Renal pelvis (tissue), 4 donors: ENCODE measurements around the gene BOD1. TPM values are rescaled to one million over a fixed set of nuclear protein-coding genes. Genes with fewer than 3 reads are reported as not detected.
"Not testable (repeated sequence)": the region's sequence is repeated elsewhere in the genome, so short reads cannot be mapped to it uniquely, and the experiment has no call there.

Experiments used
- DNase-seq: peaks from one replicate; pipeline ENCODE4 v3.0.0-alpha.2; 2013
- polyA plus RNA-seq, 3 donors: library from polyadenylated mRNA; unstranded; fragments of 120-200 nt; gene quantifications; one replicate each; pipeline ENCODE4 v1.2.1, GENCODE V29; 2013; ENCODE audit not compliant: insufficient read length in 3 of 3

Gene BOD1
- polyA plus RNA-seq, 3 donors: 115 to 126 (median 119) TPM

GRCh38 chr5:173623296-173623771 is 6.9 kb upstream of the BOD1 start:
- no peak for DNase-seq

- no peak for DNase-seq
Observed at GRCh38 chr5:173622183-173623047, 6.0 kb upstream of the BOD1 start.

GRCh38 chr5:173620784-173621183 is 4.3 kb upstream of the BOD1 start:
- DNase-seq: no peak

- peak; percentile 53 for DNase-seq
Observed at GRCh38 chr5:173618927-173619519, 2.6 kb upstream of the BOD1 start.

- peak; percentile 77 for DNase-seq
Observed at GRCh38 chr5:173615884-173616576, 420 bp downstream of the BOD1 start.

GRCh38 chr5:173614591-173614990 is 1.9 kb downstream of the BOD1 start:
- DNase-seq: no peak

- no peak for DNase-seq
Observed at GRCh38 chr5:173613433-173614159, 2.9 kb downstream of the BOD1 start.

- no peak for DNase-seq
Observed at GRCh38 chr5:173612948-173613347, 3.5 kb downstream of the BOD1 start.

GRCh38 chr5:173611706-173612105 is 4.7 kb downstream of the BOD1 start:
- no peak for DNase-seq

- DNase-seq: no peak
Observed at GRCh38 chr5:173604141-173604540, 12.3 kb downstream of the BOD1 start.

GRCh38 chr5:173602423-173602822 is 14.0 kb downstream of the BOD1 start:
- no peak for DNase-seq

- no peak for DNase-seq
Observed at GRCh38 chr5:173598686-173599085, 17.8 kb downstream of the BOD1 start.

GRCh38 chr5:173597304-173597703 is 19.1 kb downstream of the BOD1 start:
- DNase-seq: no peak

- no peak for DNase-seq
Observed at GRCh38 chr5:173595841-173596240, 20.6 kb downstream of the BOD1 start.

GRCh38 chr5:173594061-173594460 is 22.4 kb downstream of the BOD1 start:
- no peak for DNase-seq

GRCh38 chr5:173592050-173592669 is 24.3 kb downstream of the BOD1 start:
- DNase-seq: no peak

GRCh38 chr5:173591056-173591514 is 25.4 kb downstream of the BOD1 start:
- no peak for DNase-seq

- DNase-seq: no peak
Observed at GRCh38 chr5:173590436-173591055, 25.9 kb downstream of the BOD1 start.

- DNase-seq: not testable (repeated sequence)
Observed at GRCh38 chr5:173586133-173586532, 30.3 kb downstream of the BOD1 start.

GRCh38 chr5:173583346-173583745 is 33.1 kb downstream of the BOD1 start:
- no peak for DNase-seq
